PC-3 (cell line): Measurements from ENCODE around the gene PDE3B. TPM values are rescaled to one million over a fixed set of nuclear protein-coding genes. Genes with fewer than 3 reads are reported as not detected.
"Not testable (repeated sequence)": the region's sequence is repeated elsewhere in the genome, so short reads cannot be mapped to it uniquely, and the experiment has no call there.

Experiments
- ATAC-seq: fragments of 200-7000 bp; cut with Tn5 transposase; 2 replicates; pipeline ENCODE4 v1.9.1; 2020; ENCODE audit warnings: mild to moderate bottlenecking, moderate library complexity
- BruUV-seq: library from RNA; stranded (reverse); fragments of 400-500 nt; replicated peaks from 2 replicates; lab custom pipeline; 2021; lab: Mats Ljungman, UMichigan
- CTCF ChIA-PET: fragments of 300-600 bp; sonication (Branson Sonifier 250); formaldehyde crosslinking; loops from one replicate; lab custom pipeline; 2022; ENCODE audit warnings: antibody characterized with exemption; lab: Charles Lee
- POLR2A ChIA-PET: fragments of 300-600 bp; sonication (Branson Sonifier 250); formaldehyde crosslinking; loops from one replicate; lab custom pipeline; 2022; ENCODE audit warnings: antibody characterized with exemption; ENCODE audit not compliant: unreplicated experiment; lab: Charles Lee
- DNase-seq: peaks from one replicate; pipeline ENCODE4 v3.0.0-alpha.2; 2015
- H2AFZ ChIP-seq: fragments of 300-600 bp; sonication (generic); 2 replicates; pipeline ENCODE4 v1.6.0; 2016; ENCODE audit warnings: antibody characterized with exemption, low read length
- H3F3A ChIP-seq: fragments of 300-600 bp; sonication (generic); one replicate; pipeline ENCODE4 v1.6.0; 2017; ENCODE audit warnings: antibody characterized with exemption, low read length, control low read depth, mild to moderate bottlenecking; ENCODE audit not compliant: unreplicated experiment
- H3K27ac ChIP-seq: fragments of 300-600 bp; sonication (generic); 2 replicates; pipeline ENCODE4 v1.5.1; 2016; ENCODE audit warnings: mild to moderate bottlenecking, low read length
- H3K27me3 ChIP-seq: fragments of 300-600 bp; sonication (generic); 2 replicates; pipeline ENCODE4 v1.6.1; 2016; ENCODE audit warnings: low read length, mixed read lengths
- H3K36me3 ChIP-seq: fragments of 300-600 bp; sonication (generic); 2 replicates; pipeline ENCODE4 v1.6.1; 2016; ENCODE audit warnings: low read depth, mixed run types, low read length, mixed read lengths
- H3K4me1 ChIP-seq: fragments of 300-600 bp; sonication (generic); 2 replicates; pipeline ENCODE4 v1.5.1; 2016; ENCODE audit warnings: low read length; ENCODE audit not compliant: insufficient read depth
- H3K4me2 ChIP-seq: fragments of 300-600 bp; sonication (generic); 2 replicates; pipeline ENCODE4 v1.6.0; 2016; ENCODE audit warnings: low read length
- H3K4me3 ChIP-seq: fragments of 300-600 bp; sonication (generic); 2 replicates; pipeline ENCODE4 v1.5.1; 2016; ENCODE audit warnings: mild to moderate bottlenecking, low read length, mixed read lengths
- H3K79me2 ChIP-seq: fragments of 300-600 bp; sonication (generic); 2 replicates; pipeline ENCODE4 v1.6.1; 2017; ENCODE audit warnings: low read length, mixed read lengths
- H3K9ac ChIP-seq: fragments of 300-600 bp; sonication (generic); 2 replicates; pipeline ENCODE4 v1.6.0; 2016; ENCODE audit warnings: mild to moderate bottlenecking, low read length
- H3K9me2 ChIP-seq: fragments of 300-600 bp; sonication (generic); replicated peaks from 2 replicates; pipeline ENCODE4 v1.6.1; 2016; ENCODE audit warnings: mixed run types, low read length, mixed read lengths
- H3K9me3 ChIP-seq: fragments of 300-600 bp; sonication (generic); 2 replicates; pipeline ENCODE4 v1.6.1; 2016; ENCODE audit warnings: low read length, mixed read lengths
- H4K20me1 ChIP-seq: fragments of 300-600 bp; sonication (generic); 2 replicates; pipeline ENCODE4 v1.6.1; 2016; ENCODE audit warnings: low read length, mixed read lengths
- EZH2 ChIP-seq: fragments of 300-600 bp; sonication (generic); IDR thresholded peaks from one replicate; pipeline ENCODE4 v1.6.1; 2017; ENCODE audit warnings: antibody characterized with exemption, mild to moderate bottlenecking, low read length; ENCODE audit not compliant: unreplicated experiment
- EZH2phosphoT487 ChIP-seq: fragments of 300-600 bp; sonication (generic); IDR thresholded peaks from 2 replicates; pipeline ENCODE4 v1.6.1; 2018; ENCODE audit warnings: mild to moderate bottlenecking, antibody characterized with exemption, low read length, borderline replicate concordance
- intact Hi-C: fragments of 100-400 bp; cut with micrococcal nuclease; formaldehyde crosslinking; loops from 2 replicates; pipeline ENCODE4 v1.9.0; 2023
- total RNA-seq: library from RNA; depleted of rRNA; stranded (reverse); fragments of >200 nt; gene quantifications from 2 replicates; pipeline ENCODE4 v1.2.3, GENCODE V29; 2014
- TF ChIP-seq, protein P1 (sequence below): fragments of 300-600 bp; sonication (generic); conservative IDR thresholded peaks from 2 replicates; pipeline ENCODE4 v1.5.1; 2017; ENCODE audit warnings: antibody characterized with exemption, low read depth, mild to moderate bottlenecking, low read length

Gene PDE3B
- total RNA-seq, 1 experiment from 2014 or later = 0.11 TPM

GRCh38 chr11:14742849-14743559 lies 99.4 kb downstream of the PDE3B start:
- ATAC-seq = no peak

GRCh38 chr11:14743667-14744066 lies 100.1 kb downstream of the PDE3B start:
- H4K20me1 ChIP-seq, H3K36me3 ChIP-seq, POLR2A ChIA-PET, H3K4me1 ChIP-seq, H3K27me3 ChIP-seq, H3K9me3 ChIP-seq, H3K9ac ChIP-seq, H3F3A ChIP-seq, H3K4me2 ChIP-seq, BruUV-seq, H2AFZ ChIP-seq, H3K79me2 ChIP-seq, DNase-seq, CTCF ChIA-PET, H3K27ac ChIP-seq, intact Hi-C loops, ATAC-seq, H3K9me2 ChIP-seq, H3K4me3 ChIP-seq: not testable (repeated sequence)

More at GRCh38 chr11:14742849-14743559, 99.4 kb downstream of the PDE3B start:
- Histone ChIP-seq H3K27ac (no peak overlapping the region), H3K9me2 (no peaks in the 10 kb centered on the region), H3K79me2 (no peaks in the 10 kb centered on the region), H4K20me1 (no peaks in the 10 kb centered on the region), H3K9ac (no peak overlapping the region), H3K4me3 (no peak overlapping the region), H3F3A (no peaks in the 10 kb centered on the region), H3K36me3 (no peaks in the 10 kb centered on the region), H3K4me2 (no peak overlapping the region), H3K27me3 (peaks cover 2% of the 10 kb centered on the region; the same call in 1 of the 2 replicates), H2AFZ (no peak overlapping the region), H3K4me1 (no peaks in the 10 kb centered on the region), H3K9me3 (no peaks in the 10 kb centered on the region)
- POLR2A ChIA-PET = no interaction called here
- no TSS peak for BruUV-seq
- DNase-seq = no peak
- intact Hi-C loops = no loop called here
- TF ChIP-seq, protein P1, sequence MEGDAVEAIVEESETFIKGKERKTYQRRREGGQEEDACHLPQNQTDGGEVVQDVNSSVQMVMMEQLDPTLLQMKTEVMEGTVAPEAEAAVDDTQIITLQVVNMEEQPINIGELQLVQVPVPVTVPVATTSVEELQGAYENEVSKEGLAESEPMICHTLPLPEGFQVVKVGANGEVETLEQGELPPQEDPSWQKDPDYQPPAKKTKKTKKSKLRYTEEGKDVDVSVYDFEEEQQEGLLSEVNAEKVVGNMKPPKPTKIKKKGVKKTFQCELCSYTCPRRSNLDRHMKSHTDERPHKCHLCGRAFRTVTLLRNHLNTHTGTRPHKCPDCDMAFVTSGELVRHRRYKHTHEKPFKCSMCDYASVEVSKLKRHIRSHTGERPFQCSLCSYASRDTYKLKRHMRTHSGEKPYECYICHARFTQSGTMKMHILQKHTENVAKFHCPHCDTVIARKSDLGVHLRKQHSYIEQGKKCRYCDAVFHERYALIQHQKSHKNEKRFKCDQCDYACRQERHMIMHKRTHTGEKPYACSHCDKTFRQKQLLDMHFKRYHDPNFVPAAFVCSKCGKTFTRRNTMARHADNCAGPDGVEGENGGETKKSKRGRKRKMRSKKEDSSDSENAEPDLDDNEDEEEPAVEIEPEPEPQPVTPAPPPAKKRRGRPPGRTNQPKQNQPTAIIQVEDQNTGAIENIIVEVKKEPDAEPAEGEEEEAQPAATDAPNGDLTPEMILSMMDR = no peak
- TF ChIP-seq EZH2 = no peak
- TF ChIP-seq EZH2phosphoT487 = no peak
- CTCF ChIA-PET = no interaction called here

DNA sequence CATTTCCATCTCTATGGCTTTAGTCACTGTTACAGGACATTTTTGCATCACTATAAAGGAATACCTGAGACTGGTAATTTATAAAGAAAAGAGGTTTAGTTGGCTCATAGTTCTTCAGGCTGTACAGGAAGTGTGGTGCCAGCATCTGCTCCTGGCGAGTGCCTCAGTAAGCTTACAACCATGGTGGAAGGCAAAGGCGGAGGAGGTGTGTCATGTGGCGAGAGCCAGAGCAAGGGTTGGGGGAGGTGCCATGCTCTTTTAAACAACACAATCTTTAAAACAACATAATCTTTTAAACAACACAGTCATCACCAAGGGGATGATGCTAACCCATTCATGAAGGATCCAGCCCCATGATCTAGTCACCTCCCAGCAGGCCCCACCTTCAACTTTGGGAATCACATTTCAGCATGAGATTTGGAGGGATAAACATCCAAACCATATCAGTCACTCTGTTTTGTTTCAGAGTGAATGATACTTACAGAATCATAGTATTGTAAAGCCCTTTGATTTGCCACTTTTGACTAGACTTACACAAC lies 103.3 kb downstream of the PDE3B start:
- Histone ChIP-seq H3K4me2 (no peak overlapping the region), H3K9me2 (no peaks in the 10 kb centered on the region), H3F3A (no peaks in the 10 kb centered on the region), H3K36me3 (no peaks in the 10 kb centered on the region), H3K4me3 (no peak overlapping the region), H3K79me2 (no peaks in the 10 kb centered on the region), H3K4me1 (no peaks in the 10 kb centered on the region), H3K27ac (no peak overlapping the region), H2AFZ (no peak overlapping the region), H3K27me3 (0 out of 2 replicates have a peak, but pooled peaks cover 2% of the 10 kb centered on the region), H3K9ac (no peak overlapping the region), H3K9me3 (no peaks in the 10 kb centered on the region), H4K20me1 (no peaks in the 10 kb centered on the region)
- intact Hi-C loops = no loop called here
- BruUV-seq = no TSS peak
- ATAC-seq = no peak
- no peak for DNase-seq
- ChIA-PET CTCF (no interaction called here), POLR2A (no interaction called here)
- TF ChIP-seq EZH2 = no peak
- TF ChIP-seq, protein P1 = no peak
- no peak for TF ChIP-seq EZH2phosphoT487
